GM18526 (cell line): ENCODE measurements around the gene FAM13B.
A peak's percentile ranks its signal among the peaks of the same experiment; 100 is the strongest.

Experiments used
- POLR2A ChIP-seq: IDR thresholded peaks from 3 replicates; pipeline ENCODE4 v1.6.1; 2011; ENCODE audit not compliant: insufficient read length; ENCODE audit errors: extremely low read depth

FAM13B gene

DNA sequence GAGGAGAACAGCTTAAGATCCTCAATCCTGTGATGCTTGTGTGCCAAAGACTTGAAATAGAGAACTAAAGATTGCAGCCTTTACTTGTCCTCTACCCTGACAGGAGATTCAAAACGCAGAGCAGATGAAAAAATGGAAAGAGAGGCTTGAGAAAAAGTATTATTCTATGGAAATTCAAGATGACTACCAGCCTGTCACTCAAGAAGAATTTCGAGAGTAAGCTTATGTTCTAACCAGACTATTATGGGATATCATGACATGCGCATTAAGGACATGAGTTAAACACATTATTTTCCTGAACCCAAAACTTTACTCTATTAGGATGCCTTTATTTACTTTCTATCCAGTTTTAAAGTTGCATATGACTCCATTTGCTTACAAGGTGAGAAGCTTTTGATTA, 97.2 kb downstream of the FAM13B start:
- TF ChIP-seq POLR2A, result no peak

DNA sequence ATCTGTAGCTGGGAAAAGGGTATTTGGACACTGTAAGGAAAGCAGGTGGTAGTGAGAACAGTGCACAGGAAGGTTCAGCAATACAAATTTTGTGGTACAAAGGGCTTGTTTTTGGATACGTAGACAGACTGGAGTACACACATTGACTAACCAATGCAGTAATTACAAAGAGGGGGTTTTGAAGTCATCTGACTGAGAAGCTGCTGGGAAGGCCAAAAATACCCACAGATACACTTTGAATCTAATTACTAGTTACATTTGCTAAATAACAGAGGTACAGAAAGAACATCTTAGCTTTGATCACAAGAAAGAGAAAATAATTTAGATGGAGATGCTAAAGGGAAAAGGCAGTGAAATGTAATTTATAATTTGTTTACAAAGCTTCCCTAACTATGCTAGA, 97.7 kb downstream of the FAM13B start:
- no peak for TF ChIP-seq POLR2A

DNA sequence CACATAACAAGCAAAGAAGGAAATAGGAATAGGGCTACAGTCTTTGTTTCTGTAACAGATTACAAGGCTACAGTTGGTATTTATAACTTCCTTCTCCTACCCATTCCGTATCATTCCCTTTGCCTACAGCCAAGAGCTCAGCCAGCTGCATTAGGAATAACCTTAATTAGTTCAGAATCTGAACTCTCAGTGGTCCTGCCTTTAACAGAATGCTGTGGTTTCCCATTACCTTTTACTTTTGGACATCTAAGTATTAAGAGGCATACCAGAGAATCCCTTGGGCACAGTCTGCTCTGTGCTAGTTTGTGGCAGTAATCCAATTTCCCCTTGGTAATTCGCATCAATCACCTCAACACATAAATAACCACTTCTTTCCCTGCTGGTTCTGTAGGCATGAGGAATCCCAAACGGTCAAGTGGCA, 99.4 kb downstream of the FAM13B start:
- TF ChIP-seq POLR2A, result no peak

DNA sequence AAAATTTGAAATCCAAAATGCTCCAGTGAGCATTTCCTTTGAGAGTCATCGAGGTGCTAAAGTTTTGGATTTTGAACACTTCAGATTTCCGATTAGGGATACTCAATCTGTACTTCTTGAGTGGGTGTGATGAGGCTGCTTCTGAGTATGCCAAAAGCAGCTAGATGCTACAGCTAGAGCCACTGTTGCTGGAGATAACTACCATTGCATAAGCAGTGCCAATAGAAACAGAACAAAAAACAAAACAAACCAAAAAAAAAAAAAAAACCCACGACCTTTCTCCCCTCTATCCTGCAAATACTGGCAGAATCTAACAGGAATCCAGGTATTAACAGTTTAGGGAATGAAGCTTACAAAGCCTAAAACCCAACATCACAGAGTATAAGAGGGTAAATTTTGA, 100.1 kb downstream of the FAM13B start:
- TF ChIP-seq POLR2A, result no peak

DNA sequence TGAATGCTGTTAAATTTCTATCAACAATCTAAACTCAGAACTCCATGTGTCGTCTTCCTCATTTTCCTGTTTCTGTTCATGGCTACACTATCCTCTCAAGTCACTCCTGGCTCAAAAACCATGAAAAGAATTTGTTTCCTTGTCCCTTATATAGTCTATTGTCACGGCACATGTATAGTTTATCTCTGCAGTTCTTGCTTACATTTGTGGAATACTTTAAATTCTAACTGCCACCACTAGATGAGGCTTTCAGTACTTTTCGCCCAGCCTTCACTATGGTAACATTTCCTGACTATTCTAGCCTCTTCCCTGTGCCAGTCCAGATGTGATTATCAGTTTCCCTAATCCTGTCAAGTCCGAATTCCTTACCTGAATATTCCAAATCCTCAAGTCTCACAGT, 109.0 kb downstream of the FAM13B start:
- no peak for TF ChIP-seq POLR2A

DNA sequence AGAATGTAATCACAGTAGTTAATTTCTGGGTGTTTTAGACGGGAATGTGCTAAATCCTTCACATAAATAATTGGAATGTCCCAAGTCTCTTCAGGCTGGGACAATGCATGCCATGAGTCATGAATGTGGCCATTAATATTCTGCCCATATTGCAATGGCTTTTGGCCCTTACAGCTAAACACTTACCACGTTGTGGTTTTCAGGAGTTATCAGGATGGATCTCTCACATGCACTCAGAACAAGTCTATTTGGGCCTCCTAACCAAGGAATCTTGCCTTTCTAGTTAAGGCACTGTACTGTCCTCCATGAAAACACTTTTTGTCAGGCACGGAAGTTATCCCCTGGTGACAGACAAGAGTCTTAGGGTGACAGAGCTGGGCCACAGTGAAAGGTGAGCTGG, 110.9 kb downstream of the FAM13B start:
- TF ChIP-seq POLR2A, result no peak

DNA sequence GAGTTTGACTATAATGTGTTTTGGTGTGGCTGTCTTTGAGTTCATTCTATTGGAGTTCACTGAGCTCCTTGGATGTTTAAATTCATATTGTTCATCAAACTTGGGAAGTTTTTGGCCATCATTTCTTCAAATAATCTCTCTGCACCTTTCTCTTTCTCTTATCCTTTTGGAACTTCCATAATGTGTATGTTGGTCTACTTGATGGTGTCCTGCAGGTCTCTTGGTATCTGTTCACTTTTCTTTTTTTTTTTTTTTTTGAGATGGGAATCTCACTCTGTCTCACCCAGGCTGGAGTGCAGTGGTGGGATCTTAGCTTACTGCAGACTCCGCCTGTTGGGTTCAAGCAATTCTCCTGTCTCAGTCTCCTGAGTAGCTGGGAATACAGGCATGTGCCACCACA, 116.0 kb downstream of the FAM13B start:
- no peak for TF ChIP-seq POLR2A

DNA sequence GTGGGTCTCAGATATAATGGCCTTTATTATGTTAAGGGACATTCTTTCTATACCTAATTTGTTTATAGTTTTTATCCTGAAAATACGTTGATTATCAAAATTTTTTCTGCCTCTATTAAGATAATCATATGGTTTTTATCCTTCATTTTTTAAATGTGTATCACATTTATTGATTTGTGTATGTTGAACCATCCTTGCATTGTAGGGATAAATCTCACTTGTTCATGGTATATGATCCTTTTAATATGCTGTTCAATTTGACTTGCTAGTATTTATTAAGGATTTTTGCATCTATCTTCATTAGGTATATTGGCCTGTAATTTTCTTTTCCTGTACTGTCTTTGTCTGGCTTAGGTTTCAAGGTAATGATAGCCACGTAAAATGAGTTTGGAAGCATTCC, 118.1 kb downstream of the FAM13B start:
- no peak for TF ChIP-seq POLR2A

DNA sequence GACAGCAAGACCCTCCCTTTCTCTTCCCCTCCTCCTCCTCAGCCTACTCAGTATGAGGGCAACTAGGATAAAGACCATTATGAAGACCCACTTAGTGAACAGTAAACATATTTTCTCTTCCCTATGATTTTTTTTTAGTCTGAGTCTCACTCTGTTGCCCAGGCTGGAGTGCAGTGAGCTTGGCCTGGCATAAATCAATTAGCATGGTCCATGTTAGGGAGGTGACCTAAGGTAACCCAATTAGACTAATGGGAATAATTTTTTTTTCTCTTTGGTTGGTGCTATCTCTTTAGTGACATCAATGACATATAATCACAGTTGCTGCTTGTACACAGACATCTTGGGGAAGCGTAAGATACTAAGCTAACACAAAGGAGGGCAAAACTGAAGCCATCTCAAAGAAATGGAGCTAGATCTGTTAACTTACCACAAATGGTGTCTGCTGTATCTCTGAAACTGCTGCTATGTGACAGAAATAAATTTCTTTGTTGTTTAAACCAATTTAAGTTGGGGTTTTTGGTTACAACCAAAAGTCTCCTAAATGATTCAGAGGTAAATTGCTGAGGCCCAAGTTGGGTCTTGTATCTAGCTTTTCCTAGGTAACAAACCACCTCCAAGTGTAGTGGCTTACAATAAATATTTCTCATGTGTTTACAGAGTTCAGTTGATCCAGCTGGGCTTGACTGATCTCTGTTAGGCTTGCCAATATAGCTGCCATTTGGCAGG, 130.3 kb downstream of the FAM13B start:
- TF ChIP-seq POLR2A, result no peak

DNA sequence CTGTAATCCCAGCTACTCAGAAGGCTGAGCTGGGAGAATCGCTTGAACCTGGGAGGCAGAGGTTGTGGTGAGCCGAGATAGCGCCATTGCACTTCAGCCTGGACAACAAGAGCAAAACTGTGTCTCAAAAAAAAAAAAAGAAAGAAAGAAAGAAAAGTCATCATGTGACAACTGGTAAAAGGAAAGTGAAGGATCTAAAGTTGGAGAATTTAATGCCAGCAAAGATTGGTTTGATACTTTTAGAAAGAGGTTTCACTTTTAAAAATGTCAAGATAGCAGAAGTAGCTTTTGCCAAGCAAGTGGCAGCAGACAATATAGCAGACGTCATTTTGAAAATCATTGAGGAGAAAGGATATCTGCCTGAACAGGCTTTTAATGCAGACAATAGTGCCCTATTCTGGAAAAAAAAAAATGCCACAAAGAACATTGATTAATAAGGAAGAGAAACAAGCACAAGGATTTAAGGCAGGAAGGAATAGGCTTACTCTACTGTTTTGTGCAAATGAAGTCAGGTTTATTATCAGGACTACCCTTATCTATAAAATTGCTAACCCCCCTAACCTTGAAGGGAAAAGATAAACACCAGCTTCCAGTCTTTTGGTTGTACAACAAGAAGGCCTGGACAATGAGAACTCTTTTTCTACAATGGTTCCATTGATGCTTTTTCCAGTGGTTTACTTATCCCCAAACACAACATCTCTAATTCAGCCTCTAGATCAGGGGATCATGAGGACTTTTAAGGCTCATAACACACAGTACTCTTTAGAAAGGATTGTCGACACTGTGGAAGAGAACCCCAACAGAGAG, 131.7 kb downstream of the FAM13B start:
- no peak for TF ChIP-seq POLR2A

DNA sequence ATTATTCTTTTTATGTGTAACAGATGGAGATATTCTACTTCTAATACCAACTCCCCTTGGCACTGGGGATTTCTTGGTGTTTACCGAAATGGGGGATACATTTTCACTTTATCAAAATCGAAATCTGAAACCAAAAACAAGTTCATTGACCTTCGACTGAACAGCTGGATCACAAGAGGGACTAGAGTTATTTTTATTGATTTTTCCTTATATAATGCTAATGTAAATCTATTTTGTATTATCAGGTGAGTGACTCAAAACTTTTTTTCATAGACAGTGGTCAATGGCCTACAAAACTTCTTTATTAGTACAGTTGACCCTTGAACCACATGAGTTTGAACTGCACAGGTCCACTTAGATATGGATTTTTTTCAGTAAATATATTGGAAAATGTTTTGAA, 133.4 kb downstream of the FAM13B start:
- TF ChIP-seq POLR2A, result no peak

DNA sequence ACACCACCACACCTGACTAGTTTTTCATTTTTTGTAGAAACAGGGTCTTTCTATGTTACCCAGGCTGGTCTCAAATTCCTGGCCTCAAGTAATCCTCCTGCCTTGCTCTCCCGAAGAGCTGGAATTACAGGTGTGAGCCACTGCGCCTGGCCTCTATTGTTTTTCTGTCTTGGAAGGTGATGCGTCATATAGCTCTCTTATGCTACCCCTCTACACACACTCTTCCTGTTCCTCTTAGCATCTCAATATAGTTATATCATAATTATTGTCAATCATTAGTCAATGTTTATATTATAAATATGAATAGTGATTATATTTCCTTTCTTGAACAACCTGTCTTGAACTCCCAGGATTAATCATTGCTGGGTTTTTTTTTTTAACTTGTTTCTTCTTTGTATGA, 136.3 kb downstream of the FAM13B start:
- no peak for TF ChIP-seq POLR2A

DNA sequence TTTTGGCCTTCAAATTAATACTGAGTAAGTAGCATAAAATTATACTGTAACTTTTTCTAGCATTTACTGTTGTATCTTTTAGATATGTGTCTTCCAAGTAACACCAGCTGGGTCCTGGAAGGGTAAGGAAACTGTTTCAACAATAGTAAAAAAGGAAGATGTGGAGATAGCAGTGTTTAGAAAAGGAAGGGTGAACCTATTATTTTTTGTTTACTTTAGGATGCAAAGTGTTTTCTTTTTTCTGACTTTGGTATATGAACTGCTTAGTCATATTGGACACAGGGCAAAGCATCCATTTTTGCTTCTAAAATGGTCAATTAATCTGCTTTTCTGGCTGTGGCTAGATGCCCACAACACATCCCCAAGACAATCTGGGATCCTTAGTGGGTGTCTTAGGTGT, 138.3 kb downstream of the FAM13B start:
- TF ChIP-seq POLR2A, result no peak

DNA sequence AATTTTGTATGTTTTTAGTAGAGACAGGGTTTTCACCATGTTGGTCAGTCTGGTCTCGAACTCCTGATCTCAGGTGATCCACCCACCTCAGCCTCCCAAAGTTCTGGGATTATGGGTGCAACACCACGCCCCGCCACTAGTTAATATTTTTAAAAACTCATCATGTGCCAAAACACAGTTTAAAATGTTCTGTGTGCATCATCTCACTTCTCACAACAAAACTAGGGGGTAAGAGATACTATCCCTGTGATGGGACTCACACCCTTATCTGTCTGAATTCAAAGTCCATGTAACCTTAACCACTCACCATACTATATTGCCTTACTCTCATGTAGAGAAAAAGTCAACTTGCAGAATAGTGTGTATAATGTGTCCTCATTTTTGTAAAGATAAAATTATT, 141.0 kb downstream of the FAM13B start:
- TF ChIP-seq POLR2A, result no peak

DNA sequence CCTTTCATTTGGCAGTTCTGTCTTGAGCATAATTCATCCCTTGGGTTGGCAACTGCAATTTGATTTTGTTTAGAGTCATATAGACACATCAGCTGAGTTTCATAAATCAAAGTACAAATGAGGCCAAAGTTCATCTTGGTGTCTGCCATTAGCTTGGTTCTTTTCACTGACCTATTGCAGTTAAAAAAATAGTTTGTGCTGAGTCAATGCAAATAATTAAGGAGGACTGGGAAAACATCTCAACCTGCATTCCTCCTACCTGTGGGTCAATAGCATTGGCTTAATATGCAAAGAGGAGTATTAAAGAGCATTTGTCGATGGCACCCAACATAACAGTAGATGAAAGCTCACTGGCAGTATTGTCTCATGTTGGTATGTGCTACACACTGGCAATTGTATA, 142.0 kb downstream of the FAM13B start:
- TF ChIP-seq POLR2A, result no peak

DNA sequence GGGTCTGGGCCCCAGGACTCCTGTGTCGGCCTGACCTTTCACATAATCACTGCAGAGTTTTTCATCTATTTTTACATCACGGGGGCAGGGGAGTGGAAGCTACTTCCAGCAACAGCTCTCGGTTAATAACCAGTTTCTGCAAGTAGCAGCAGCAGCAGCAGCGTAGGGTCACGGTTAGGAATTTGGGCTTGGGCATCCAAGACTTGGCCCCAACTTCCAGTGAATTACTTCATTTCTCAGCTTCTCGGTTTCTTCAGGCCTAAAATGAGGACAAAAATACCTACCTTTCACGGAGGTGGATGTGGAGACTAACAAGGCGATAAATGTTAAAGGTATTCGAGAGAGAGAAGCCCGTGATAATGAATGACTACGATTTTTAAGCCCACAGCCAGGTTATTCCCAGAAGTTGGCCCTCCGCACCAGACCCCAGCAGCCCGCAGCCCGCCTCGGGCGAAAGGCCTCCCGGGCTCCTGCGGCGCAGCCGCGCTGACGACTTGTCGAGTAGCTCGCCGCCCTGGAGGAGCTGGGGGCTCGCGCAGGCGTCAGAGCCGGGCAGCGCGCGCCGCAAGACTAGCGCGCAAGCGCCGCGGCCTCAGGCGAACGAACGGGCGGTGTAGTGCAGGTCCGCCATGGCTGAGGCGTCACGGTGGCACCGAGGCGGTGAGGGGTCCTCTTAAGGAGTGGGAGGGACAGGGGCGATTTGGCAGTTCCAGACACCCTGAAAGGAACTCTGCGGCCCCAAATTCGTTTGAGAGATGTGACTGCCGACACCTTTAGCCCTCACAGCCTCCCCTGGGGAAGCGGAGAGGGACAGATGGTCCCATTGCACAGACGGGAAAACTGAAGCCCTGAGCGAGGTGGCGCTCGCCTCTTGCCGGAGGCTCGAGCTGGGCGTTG, 143.8 kb downstream of the FAM13B start, which contains the start of gene PKD2L2:
TSS of gene PKD2L2 (plus strand) at position 595 of the 897 bp plus-strand sequence. CDS start at position 630, 35 bp downstream.
- peak; percentile 96 for TF ChIP-seq POLR2A
